IMR-90 (cell line): Measurements from ENCODE around the gene GPATCH8. TPM values are rescaled to one million over a fixed set of nuclear protein-coding genes. Genes with fewer than 3 reads are reported as not detected.
A peak's percentile ranks its signal among the peaks of the same experiment; 100 is the strongest.

ENCODE experiments used
- ATAC-seq: fragments of 200-7000 bp; cut with Tn5 transposase; 2 replicates; pipeline ENCODE4 v1.9.1; 2020; ENCODE audit warnings: low read depth, mild to moderate bottlenecking, moderate library complexity
- BruUV-seq: library from RNA; stranded (reverse); fragments of 400-500 nt; replicated peaks from 2 replicates; lab custom pipeline; 2021; lab: Mats Ljungman, UMichigan
- CTCF ChIA-PET: fragments of 300-600 bp; formaldehyde crosslinking; extraction: SDS; loops from one replicate; lab custom pipeline; 2021; ENCODE audit warnings: antibody characterized with exemption; lab: Yijun Ruan, JAX
- POLR2A ChIA-PET: fragments of 300-600 bp; sonication (Branson Sonifier 250); formaldehyde crosslinking; loops from one replicate; lab custom pipeline; 2022; ENCODE audit warnings: antibody characterized with exemption; ENCODE audit not compliant: unreplicated experiment; lab: Charles Lee
- DNase-seq: peaks from one replicate; pipeline ENCODE4 v3.0.0; 2013
- H2AFZ ChIP-seq: replicated peaks from 2 replicates; pipeline ENCODE3; 2013; ENCODE audit warnings: low read length, mild to moderate bottlenecking; ENCODE audit not compliant: poor library complexity
- H2AK5ac ChIP-seq: 2 replicates; pipeline ENCODE4 v1.6.1; 2013; ENCODE audit warnings: low read depth, low read length, inconsistent platforms
- H2AK9ac ChIP-seq: replicated peaks from 2 replicates; pipeline ENCODE3; 2013; ENCODE audit warnings: mild to moderate bottlenecking, low read depth, low read length, moderate library complexity; ENCODE audit not compliant: poor library complexity
- H2BK120ac ChIP-seq: 2 replicates; pipeline ENCODE4 v1.6.1; 2013; ENCODE audit warnings: low read depth, low read length, inconsistent platforms
- H2BK15ac ChIP-seq: 3 replicates; pipeline ENCODE4 v1.6.1; 2013; ENCODE audit warnings: low read depth, low read length, inconsistent platforms
- H2BK20ac ChIP-seq: 2 replicates; pipeline ENCODE4 v1.6.1; 2013; ENCODE audit warnings: low read depth, mild to moderate bottlenecking, inconsistent platforms, low read length, moderate library complexity
- H2BK5ac ChIP-seq: 2 replicates; pipeline ENCODE4 v1.6.1; 2013; ENCODE audit warnings: mild to moderate bottlenecking, low read depth, low read length, inconsistent platforms; ENCODE audit not compliant: poor library complexity, severe bottlenecking
- H3K14ac ChIP-seq: replicated peaks from 2 replicates; pipeline ENCODE4 v1.6.1; 2013; ENCODE audit warnings: low read depth, low read length, inconsistent platforms
- H3K18ac ChIP-seq: 2 replicates; pipeline ENCODE4 v1.6.1; 2013; ENCODE audit warnings: low read depth, low read length, control low read depth
- H3K23ac ChIP-seq: 2 replicates; pipeline ENCODE4 v1.6.1; 2013; ENCODE audit warnings: low read depth, low read length, inconsistent platforms
- H3K27ac ChIP-seq: 2 replicates; pipeline ENCODE4 v1.5.1; 2013; ENCODE audit warnings: mild to moderate bottlenecking, control low read depth, low read length; ENCODE audit not compliant: insufficient read depth
- H3K27me3 ChIP-seq: 2 replicates; pipeline ENCODE4 v1.6.1; 2013; ENCODE audit warnings: low read length; ENCODE audit not compliant: control insufficient read depth, insufficient read depth
- H3K36me3 ChIP-seq: 2 replicates; pipeline ENCODE4 v1.6.1; 2013; ENCODE audit warnings: low read length, mixed read lengths; ENCODE audit not compliant: control insufficient read depth, insufficient read depth
- H3K4ac ChIP-seq: 2 replicates; pipeline ENCODE4 v1.6.1; 2013; ENCODE audit warnings: low read depth, low read length, inconsistent platforms
- H3K4me1 ChIP-seq: 2 replicates; pipeline ENCODE4 v1.6.1; 2013; ENCODE audit warnings: low read length, mixed read lengths; ENCODE audit not compliant: control insufficient read depth, insufficient read depth
- H3K4me2 ChIP-seq: 2 replicates; pipeline ENCODE4 v1.6.1; 2013; ENCODE audit warnings: low read depth, mild to moderate bottlenecking, control low read depth, low read length, moderate library complexity
- H3K4me3 ChIP-seq: 2 replicates; pipeline ENCODE4 v1.5.1; 2013; ENCODE audit warnings: low read depth, mild to moderate bottlenecking, control low read depth, low read length, moderate library complexity; ENCODE audit not compliant: insufficient read depth
- H3K56ac ChIP-seq: 2 replicates; pipeline ENCODE4 v1.6.1; 2013; ENCODE audit warnings: low read length, inconsistent platforms; ENCODE audit not compliant: insufficient read depth; ENCODE audit errors: extremely low read depth
- H3K79me1 ChIP-seq, 2 experiments: 2 replicates each; pipeline ENCODE4 v1.6.1; 2013; ENCODE audit warnings: low read length in 2 of 2, inconsistent platforms in 1 of 2, low read depth in 1 of 2
- H3K9ac ChIP-seq: 2 replicates; pipeline ENCODE4 v1.6.1; 2013; ENCODE audit warnings: low read depth, low read length, control low read depth
- H3K9me1 ChIP-seq: 2 replicates; pipeline ENCODE4 v1.6.1; 2013; ENCODE audit warnings: low read length, inconsistent platforms; ENCODE audit not compliant: insufficient read depth
- H3K9me3 ChIP-seq: 2 replicates; pipeline ENCODE4 v1.6.1; 2013; ENCODE audit warnings: low read length; ENCODE audit not compliant: control insufficient read depth, insufficient read depth
- H4K20me1 ChIP-seq: 2 replicates; pipeline ENCODE4 v1.6.1; 2013; ENCODE audit warnings: low read length, inconsistent platforms; ENCODE audit not compliant: insufficient read depth
- H4K5ac ChIP-seq: 2 replicates; pipeline ENCODE4 v1.6.1; 2013; ENCODE audit warnings: mild to moderate bottlenecking, low read depth, low read length, control low read depth
- H4K8ac ChIP-seq, 2 experiments: 2 replicates each; pipeline ENCODE4 v1.6.1; 2013; ENCODE audit warnings: low read depth in 2 of 2, low read length in 2 of 2, control low read depth in 1 of 2, inconsistent platforms in 1 of 2
- H4K91ac ChIP-seq: 2 replicates; pipeline ENCODE4 v1.6.1; 2013; ENCODE audit warnings: low read depth, low read length, inconsistent platforms; ENCODE audit not compliant: insufficient read depth
- RCOR1 ChIP-seq: IDR thresholded peaks from 2 replicates; pipeline ENCODE4 v1.6.1; 2012; ENCODE audit warnings: mild to moderate bottlenecking, low read length, improper control_type of control experiment; ENCODE audit not compliant: insufficient replicate concordance
- WGBS, 2 experiments: methylation state at CpG; one replicate each; pipeline versions ENCODE4 v1.1.5 to v1.1.7; 2013; ENCODE audit warnings: missing lambda C conversion rate in 2 of 2; ENCODE audit not compliant: insufficient read length in 1 of 2; ENCODE audit errors: extremely low coverage in 2 of 2; 5-methylcytosine and 5-hydroxymethylcytosine counted together
- dilution Hi-C: fragments of 300-500 bp; cut with HindIII; formaldehyde crosslinking; loops from one replicate; pipeline ENCODE4 v1.14.3; 2018; ENCODE audit warnings: low sequenced_read_pairs; ENCODE audit not compliant: unreplicated experiment
- in situ Hi-C: fragments of 300-500 bp; cut with MboI; formaldehyde crosslinking; loops from 3 replicates; pipeline ENCODE4 v1.14.3; 2019; ENCODE audit warnings: low sequenced_read_pairs, inconsistent platforms, mixed read lengths
- intact Hi-C: fragments of 100-400 bp; cut with micrococcal nuclease; formaldehyde crosslinking; loops from 2 replicates; pipeline ENCODE4 v1.10.0; 2022
- polyA plus RNA-seq, 3 experiments: library from polyadenylated mRNA; depleted of rRNA; stranded (reverse); fragments of >200 nt; gene quantifications; 2 replicates each; pipeline ENCODE4 v1.2.3, GENCODE V29; 2012; ENCODE audit warnings: low replicate concordance in 1 of 3
- total RNA-seq: library from RNA; depleted of rRNA; stranded (reverse); fragments of >200 nt; gene quantifications from 2 replicates; pipeline ENCODE4 v1.2.3, GENCODE V29; 2012
- TF ChIP-seq, protein P1 (sequence below): conservative IDR thresholded peaks from 2 replicates; pipeline ENCODE4 v1.5.1; 2012; ENCODE audit warnings: mild to moderate bottlenecking, low read depth, low read length, improper control_type of control experiment

Gene GPATCH8
- total and polyA plus RNA-seq, 2 of the 4 experiments (the other 2 are of a cell fraction), result 8.8 to 13.2 TPM

DNA sequence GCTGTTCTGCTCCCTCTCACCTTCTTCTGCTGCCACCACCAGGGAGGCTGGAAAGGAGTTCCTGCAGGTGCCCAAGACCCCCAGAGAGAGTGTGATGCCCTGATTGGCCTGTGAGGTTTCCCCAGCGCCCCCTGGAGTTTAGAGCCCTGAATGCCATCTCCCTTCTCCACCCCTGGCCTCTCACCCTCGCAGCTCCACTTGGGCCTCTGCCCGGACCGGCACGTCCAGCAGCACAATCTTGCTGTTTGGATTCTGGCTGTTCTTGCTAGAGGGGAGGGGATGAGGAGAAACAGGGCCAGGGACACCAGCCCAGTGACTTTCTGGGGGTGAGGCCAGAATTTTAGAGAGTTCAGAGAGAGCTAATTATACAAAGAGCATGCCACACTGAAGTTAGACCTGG, 127.1 kb downstream of the GPATCH8 start:
- Histone ChIP-seq H3K27me3 (peaks cover 18% of the 10 kb centered on the region), H3K9ac (no peak overlapping the region), H3K4ac (no peak overlapping the region), H3K23ac (no peak overlapping the region), H3K36me3 (no peaks in the 10 kb centered on the region), H4K8ac (no peak overlapping the region), H2AFZ (peak overlapping the region; percentile 43), H3K14ac (no peak overlapping the region), H3K9me3 (no peaks in the 10 kb centered on the region), H3K9me1 (0 out of 2 replicates have a peak, but pooled peaks cover 5% of the 10 kb centered on the region), H3K56ac (no peak overlapping the region), H2BK20ac (no peak overlapping the region), H2BK120ac (no peak overlapping the region), H3K4me3 (no peak overlapping the region), H3K4me2 (no peak overlapping the region), H4K20me1 (no peaks in the 10 kb centered on the region), H3K18ac (no peak overlapping the region), H2BK5ac (no peak overlapping the region), H2BK15ac (no peak overlapping the region), H3K4me1 (peaks cover 2% of the 10 kb centered on the region; the same call in 1 of the 2 replicates), H4K91ac (no peak overlapping the region), H2AK5ac (no peak overlapping the region), H2AK9ac (peak overlapping the region; percentile 24), H3K27ac (no peak overlapping the region), H3K79me1 (no peaks in the 10 kb centered on the region), H4K5ac (no peak overlapping the region)
- in situ Hi-C loops, result no loop called here
- ATAC-seq, result peak; percentile 81
- dilution Hi-C loops, result no loop called here
- BruUV-seq, result no TSS peak
- ChIA-PET POLR2A (no interaction called here), CTCF (interaction anchor here (0.6 to 1.5 kb wide), 5 partner anchors 9 to 152 kb away, joined by 3 to 10 read pairs (median 4); partner anchors contain the start of gene FAM171A2)
- no CpG with 5 or more reads among the region's 5 CpGs for WGBS, 2 experiments
- TF ChIP-seq, protein P1, sequence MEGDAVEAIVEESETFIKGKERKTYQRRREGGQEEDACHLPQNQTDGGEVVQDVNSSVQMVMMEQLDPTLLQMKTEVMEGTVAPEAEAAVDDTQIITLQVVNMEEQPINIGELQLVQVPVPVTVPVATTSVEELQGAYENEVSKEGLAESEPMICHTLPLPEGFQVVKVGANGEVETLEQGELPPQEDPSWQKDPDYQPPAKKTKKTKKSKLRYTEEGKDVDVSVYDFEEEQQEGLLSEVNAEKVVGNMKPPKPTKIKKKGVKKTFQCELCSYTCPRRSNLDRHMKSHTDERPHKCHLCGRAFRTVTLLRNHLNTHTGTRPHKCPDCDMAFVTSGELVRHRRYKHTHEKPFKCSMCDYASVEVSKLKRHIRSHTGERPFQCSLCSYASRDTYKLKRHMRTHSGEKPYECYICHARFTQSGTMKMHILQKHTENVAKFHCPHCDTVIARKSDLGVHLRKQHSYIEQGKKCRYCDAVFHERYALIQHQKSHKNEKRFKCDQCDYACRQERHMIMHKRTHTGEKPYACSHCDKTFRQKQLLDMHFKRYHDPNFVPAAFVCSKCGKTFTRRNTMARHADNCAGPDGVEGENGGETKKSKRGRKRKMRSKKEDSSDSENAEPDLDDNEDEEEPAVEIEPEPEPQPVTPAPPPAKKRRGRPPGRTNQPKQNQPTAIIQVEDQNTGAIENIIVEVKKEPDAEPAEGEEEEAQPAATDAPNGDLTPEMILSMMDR, result peak; percentile 41
- TF ChIP-seq RCOR1, result no peak
- DNase-seq, result peak; percentile 10
- intact Hi-C loops, result no loop called here
